IPS-NIHi7 (cell line): Measurements from ENCODE around the gene SLC12A8.
"Not testable (repeated sequence)": the region's sequence is repeated elsewhere in the genome, so short reads cannot be mapped to it uniquely, and the experiment has no call there.

Experiments
- DNase-seq: peaks from one replicate; pipeline ENCODE4 v3.0.0; 2012; ENCODE audit warnings: mixed read lengths; ENCODE audit errors: extremely low spot score

SLC12A8 gene

GRCh38 chr3:125112981-125113380, 99.6 kb downstream of the SLC12A8 start:
- no peak for DNase-seq

- no peak for DNase-seq
These were observed 101.6 kb downstream of the SLC12A8 start for GRCh38 chr3:125110876-125111480.

GRCh38 chr3:125110016-125110875, 102.3 kb downstream of the SLC12A8 start:
- no peak for DNase-seq

- DNase-seq, result no peak
These were observed 103.0 kb downstream of the SLC12A8 start for GRCh38 chr3:125109536-125109925.

GRCh38 chr3:125108833-125109535, 103.6 kb downstream of the SLC12A8 start:
- no peak for DNase-seq

- DNase-seq, result no peak
These were observed 104.5 kb downstream of the SLC12A8 start for GRCh38 chr3:125107861-125108567.

GRCh38 chr3:125107363-125107762, 105.2 kb downstream of the SLC12A8 start:
- DNase-seq, result no peak

GRCh38 chr3:125105116-125105515, 107.4 kb downstream of the SLC12A8 start:
- DNase-seq, result no peak

- no peak for DNase-seq
These were observed 107.9 kb downstream of the SLC12A8 start for GRCh38 chr3:125104639-125105038.

GRCh38 chr3:125103406-125103805, 109.1 kb downstream of the SLC12A8 start:
- no peak for DNase-seq

GRCh38 chr3:125102470-125102869, 110.1 kb downstream of the SLC12A8 start:
- no peak for DNase-seq

- no peak for DNase-seq
These were observed 113.8 kb downstream of the SLC12A8 start for GRCh38 chr3:125098611-125099291.

- DNase-seq, result no peak
These were observed 121.9 kb downstream of the SLC12A8 start for GRCh38 chr3:125090649-125091048.

GRCh38 chr3:125087768-125088391, 124.7 kb downstream of the SLC12A8 start:
- no peak for DNase-seq

- DNase-seq, result no peak
These were observed 127.4 kb downstream of the SLC12A8 start for GRCh38 chr3:125085166-125085565.

GRCh38 chr3:125083776-125084175, 128.8 kb downstream of the SLC12A8 start:
- no peak for DNase-seq

GRCh38 chr3:125082339-125082738, 130.2 kb downstream of the SLC12A8 start:
- DNase-seq, result not testable (repeated sequence)

- no peak for DNase-seq
These were observed 132.5 kb downstream of the SLC12A8 start for GRCh38 chr3:125080077-125080476.

- DNase-seq, result no peak
These were observed 132.9 kb downstream of the SLC12A8 start for GRCh38 chr3:125079675-125080045.

GRCh38 chr3:125078951-125079674, 133.4 kb downstream of the SLC12A8 start:
- no peak for DNase-seq
